Omental fat pad (tissue), 4 donors: ENCODE measurements around the gene RIOX2. TPM values are rescaled to one million over a fixed set of nuclear protein-coding genes. Genes with fewer than 3 reads are reported as not detected.
"Not testable (repeated sequence)": the region's sequence is repeated elsewhere in the genome, so short reads cannot be mapped to it uniquely, and the experiment has no call there.

Experiments used
- ATAC-seq: fragments of 150-250 bp; one replicate; pipeline ENCODE4 v1.9.1; 2016; ENCODE audit warnings: mild to moderate bottlenecking, moderate library complexity; ENCODE audit not compliant: low FRiP score
- DNase-seq: peaks from one replicate; pipeline ENCODE4 v3.0.0-alpha.2; 2019; ENCODE audit warnings: low spot score
- CTCF ChIP-seq, 3 donors: fragments of 450-650 bp; IDR thresholded peaks; one replicate each; pipeline ENCODE4 v1.5.1; 2016 to 2017; ENCODE audit warnings: antibody characterized with exemption in 3 of 3, mild to moderate bottlenecking in 3 of 3, moderate library complexity in 2 of 3
- total RNA-seq, 4 donors: library from RNA; depleted of rRNA; stranded (reverse); fragments of >200 nt; gene quantifications; one replicate each; pipeline ENCODE4 v1.1.0, GENCODE V29; 2016

Gene RIOX2
- total RNA-seq: 10 to 100 TPM; 27.2 to 42.4 (median 33.2) TPM

- ATAC-seq (peak; percentile 94), DNase-seq (peak; percentile 40)
- no peak for TF ChIP-seq CTCF (IDR thresholded peaks at IDR 0.05)
Measured at GRCh38 chr3:97971679-97972567, at the start of gene RIOX2. Gene RIOX2 (minus strand): TSS chr3:97972431. CDS start chr3:97967593, 4,838 bp downstream.

GRCh38 chr3:98020412-98020811 lies 48.2 kb upstream of the RIOX2 start:
- ATAC-seq: no peak
- DNase-seq: no peak
- no peak for TF ChIP-seq CTCF (IDR thresholded peaks at IDR 0.05)

GRCh38 chr3:98018301-98018700 lies 46.1 kb upstream of the RIOX2 start:
- ATAC-seq (no peak), DNase-seq (no peak)
- TF ChIP-seq CTCF (IDR thresholded peaks at IDR 0.05): no peak

- TF ChIP-seq CTCF (IDR thresholded peaks at IDR 0.05): no peak
- no peak for ATAC-seq
- no peak for DNase-seq
Measured at GRCh38 chr3:98014268-98014585, 42.0 kb upstream of the RIOX2 start.

- DNase-seq (no peak), ATAC-seq (peak; percentile 81)
- TF ChIP-seq CTCF (IDR thresholded peaks at IDR 0.05): no peak
Measured at GRCh38 chr3:98013411-98014267, 41.4 kb upstream of the RIOX2 start.

- ATAC-seq (peak; percentile 82), DNase-seq (no peak)
- TF ChIP-seq CTCF (IDR thresholded peaks at IDR 0.05): no peak
Measured at GRCh38 chr3:98012979-98013378, 40.7 kb upstream of the RIOX2 start.

- DNase-seq, ATAC-seq: not testable (repeated sequence)
Measured at GRCh38 chr3:98010883-98011449, 38.7 kb upstream of the RIOX2 start.
